ENCODE measurements around the gene VAV2. TPM values are rescaled to one million over a fixed set of nuclear protein-coding genes. Genes with fewer than 3 reads are reported as not detected.

VAV2 gene
- total RNA-seq, 1 experiment from 2014 or later: 9.7 TPM

DNA sequence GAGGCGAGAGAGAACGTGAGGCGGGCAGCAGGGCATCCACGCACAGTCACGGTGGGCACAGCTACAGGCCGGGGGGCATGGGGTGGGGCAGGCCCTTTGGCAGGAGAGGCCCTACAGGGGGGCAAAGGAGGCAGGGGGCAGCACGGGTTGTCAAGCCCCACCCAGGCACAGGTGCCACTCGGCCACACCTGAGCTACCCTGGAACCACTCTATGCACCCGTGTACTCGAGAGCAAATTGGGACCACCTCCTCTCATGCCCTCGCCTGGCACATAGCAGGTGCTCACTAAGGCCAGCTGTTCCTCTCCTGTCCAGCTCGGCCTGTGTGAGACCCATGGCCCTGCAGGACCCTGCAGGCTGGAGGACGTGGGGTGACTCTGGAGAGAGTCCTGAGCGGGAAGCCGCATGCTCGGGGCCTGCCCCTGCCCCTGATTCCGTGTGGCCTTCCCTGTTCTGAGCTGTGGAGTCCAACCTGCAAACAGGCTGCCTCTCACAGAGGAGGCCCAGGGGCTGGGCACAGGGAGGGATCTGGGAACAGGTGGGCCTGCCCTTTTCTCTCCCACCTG lies 222.5 kb downstream of the VAV2 start:
- Histone ChIP-seq H3K79me2 (ENCODE audit: low read length) (no peaks in the 10 kb centered on the region), H3F3A (ENCODE audit: low read length, unreplicated experiment) (no peaks in the 10 kb centered on the region), H3K36me3 (ENCODE audit: low read depth, low read length) (peaks cover 16% of the 10 kb centered on the region), H3K4me1 (ENCODE audit: insufficient read depth, low read length) (no peaks in the 10 kb centered on the region), H3K4me3 (ENCODE audit: low read length) (no peak overlapping the region), H3K4me2 (ENCODE audit: low read length) (no peak overlapping the region), H3K9me3 (ENCODE audit: low read length) (no peaks in the 10 kb centered on the region), H3K27me3 (ENCODE audit: low read length) (no peaks in the 10 kb centered on the region), H4K20me1 (ENCODE audit: low read length) (no peaks in the 10 kb centered on the region), H3K9ac (ENCODE audit: low read length) (no peak overlapping the region), H2AFZ (ENCODE audit: low read length) (no peak overlapping the region), H3K9me2 (replicated peaks; ENCODE audit: low read length) (no peaks in the 10 kb centered on the region), H3K27ac (ENCODE audit: low read length) (no peak overlapping the region)
- ATAC-seq (no peak), DNase-seq (no peak)
- no peak for TF ChIP-seq EZH2phosphoT487 (IDR thresholded peaks at IDR 0.05; ENCODE audit: borderline replicate concordance, low read length)
- TF ChIP-seq EZH2 (IDR thresholded peaks at IDR 0.05; ENCODE audit: low read length, unreplicated experiment): no peak
- TF ChIP-seq, protein P1, sequence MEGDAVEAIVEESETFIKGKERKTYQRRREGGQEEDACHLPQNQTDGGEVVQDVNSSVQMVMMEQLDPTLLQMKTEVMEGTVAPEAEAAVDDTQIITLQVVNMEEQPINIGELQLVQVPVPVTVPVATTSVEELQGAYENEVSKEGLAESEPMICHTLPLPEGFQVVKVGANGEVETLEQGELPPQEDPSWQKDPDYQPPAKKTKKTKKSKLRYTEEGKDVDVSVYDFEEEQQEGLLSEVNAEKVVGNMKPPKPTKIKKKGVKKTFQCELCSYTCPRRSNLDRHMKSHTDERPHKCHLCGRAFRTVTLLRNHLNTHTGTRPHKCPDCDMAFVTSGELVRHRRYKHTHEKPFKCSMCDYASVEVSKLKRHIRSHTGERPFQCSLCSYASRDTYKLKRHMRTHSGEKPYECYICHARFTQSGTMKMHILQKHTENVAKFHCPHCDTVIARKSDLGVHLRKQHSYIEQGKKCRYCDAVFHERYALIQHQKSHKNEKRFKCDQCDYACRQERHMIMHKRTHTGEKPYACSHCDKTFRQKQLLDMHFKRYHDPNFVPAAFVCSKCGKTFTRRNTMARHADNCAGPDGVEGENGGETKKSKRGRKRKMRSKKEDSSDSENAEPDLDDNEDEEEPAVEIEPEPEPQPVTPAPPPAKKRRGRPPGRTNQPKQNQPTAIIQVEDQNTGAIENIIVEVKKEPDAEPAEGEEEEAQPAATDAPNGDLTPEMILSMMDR (conservative IDR thresholded peaks at IDR 0.05; ENCODE audit: low read depth, low read length): no peak
- intact Hi-C loops (cut with micrococcal nuclease): no loop called here
- BruUV-seq (replicated peaks): no TSS peak
- CTCF ChIA-PET: no interaction called here
- POLR2A ChIA-PET (ENCODE audit: unreplicated experiment): no interaction called here

DNA sequence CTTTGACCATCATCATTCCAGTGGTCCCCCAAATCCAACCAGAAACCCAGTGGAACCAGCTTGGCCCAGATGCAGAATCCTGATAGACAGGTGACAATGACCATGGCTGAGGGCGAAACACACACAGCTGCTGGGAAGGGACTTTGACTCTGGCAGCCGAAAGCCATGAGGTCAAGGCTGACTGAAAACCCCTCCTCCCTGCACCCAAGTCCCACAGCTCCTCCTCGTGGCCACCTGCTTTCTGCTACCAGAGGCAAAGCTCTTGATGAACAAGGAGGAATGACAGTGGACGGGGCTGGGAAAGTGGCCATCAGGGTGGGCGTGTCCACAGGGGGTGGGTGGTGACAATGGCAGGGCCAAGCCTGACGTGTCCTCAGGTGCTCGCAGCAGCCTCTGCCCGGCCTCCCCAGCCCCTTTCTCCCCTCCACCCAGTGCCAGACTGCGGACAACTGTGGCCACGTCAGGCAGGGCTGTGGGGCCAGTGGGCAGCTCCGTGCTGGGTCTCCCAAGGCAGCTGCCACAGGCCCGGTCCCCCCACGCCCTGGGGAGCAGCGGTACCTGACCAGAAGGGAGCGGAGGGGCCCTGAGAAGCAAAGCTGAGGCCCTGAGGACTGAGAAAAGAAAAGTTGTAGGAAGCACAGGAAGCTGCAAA lies 223.1 kb downstream of the VAV2 start:
- H3K27me3 ChIP-seq (ENCODE audit: low read length): no peaks in the 10 kb centered on the region
- no peak for TF ChIP-seq EZH2 (IDR thresholded peaks at IDR 0.05; ENCODE audit: low read length, unreplicated experiment)
- TF ChIP-seq, protein P1 (conservative IDR thresholded peaks at IDR 0.05; ENCODE audit: low read depth, low read length): 0 out of 2 replicates have a peak, but pooled peaks have one; percentile 20
- no peaks in the 10 kb centered on the region for H3K79me2 ChIP-seq (ENCODE audit: low read length)
- no peak overlapping the region for H3K4me3 ChIP-seq (ENCODE audit: low read length)
- H3K9me2 ChIP-seq (replicated peaks; ENCODE audit: low read length): no peaks in the 10 kb centered on the region
- H3K27ac ChIP-seq (ENCODE audit: low read length): no peak overlapping the region
- H2AFZ ChIP-seq (ENCODE audit: low read length): no peak overlapping the region
- ChIA-PET POLR2A (ENCODE audit: unreplicated experiment) (no interaction called here), CTCF (no interaction called here)
- no peak overlapping the region for H3K4me2 ChIP-seq (ENCODE audit: low read length)
- no peaks in the 10 kb centered on the region for H3K4me1 ChIP-seq (ENCODE audit: insufficient read depth, low read length)
- H3K9ac ChIP-seq (ENCODE audit: low read length): no peak overlapping the region
- no TSS peak for BruUV-seq (replicated peaks)
- no peak for ATAC-seq
- no peaks in the 10 kb centered on the region for H3F3A ChIP-seq (ENCODE audit: low read length, unreplicated experiment)
- DNase-seq: no peak
- no peaks in the 10 kb centered on the region for H4K20me1 ChIP-seq (ENCODE audit: low read length)
- intact Hi-C loops (cut with micrococcal nuclease): no loop called here
- no peaks in the 10 kb centered on the region for H3K9me3 ChIP-seq (ENCODE audit: low read length)
- H3K36me3 ChIP-seq (ENCODE audit: low read depth, low read length): peaks cover 16% of the 10 kb centered on the region

DNA sequence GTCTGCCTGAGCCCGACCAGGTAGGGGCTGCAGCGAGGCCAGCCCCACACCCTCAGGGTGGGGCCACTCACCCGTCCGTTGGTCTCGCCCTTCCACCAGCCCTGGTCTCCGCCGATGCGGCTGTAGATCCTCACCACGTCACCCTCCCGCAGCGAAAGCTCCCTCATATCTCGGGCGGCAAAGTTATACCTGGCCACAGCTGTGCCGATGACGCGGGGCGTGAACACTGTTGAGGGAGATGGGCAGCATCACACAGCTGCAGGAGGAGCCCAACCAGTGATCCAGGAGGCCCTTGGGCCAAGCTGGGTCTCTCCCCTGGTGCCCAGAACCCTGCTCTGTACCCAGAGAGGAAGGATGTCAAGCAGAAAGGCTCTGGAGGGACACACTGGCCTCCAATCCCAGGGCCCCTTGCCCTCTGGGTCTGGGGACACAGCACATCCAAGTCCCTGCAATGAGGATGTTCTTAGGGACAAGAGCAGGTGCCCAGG lies 223.7 kb downstream of the VAV2 start:
- H3K4me3 ChIP-seq (ENCODE audit: low read length): no peak overlapping the region
- H3K27ac ChIP-seq (ENCODE audit: low read length): no peak overlapping the region
- no peaks in the 10 kb centered on the region for H3K9me3 ChIP-seq (ENCODE audit: low read length)
- no peak overlapping the region for H2AFZ ChIP-seq (ENCODE audit: low read length)
- H3K9me2 ChIP-seq (replicated peaks; ENCODE audit: low read length): no peaks in the 10 kb centered on the region
- H3K36me3 ChIP-seq (ENCODE audit: low read depth, low read length): peaks cover 16% of the 10 kb centered on the region
- H4K20me1 ChIP-seq (ENCODE audit: low read length): no peaks in the 10 kb centered on the region
- ChIA-PET CTCF (no interaction called here), POLR2A (ENCODE audit: unreplicated experiment) (no interaction called here)
- H3K9ac ChIP-seq (ENCODE audit: low read length): no peak overlapping the region
- TF ChIP-seq EZH2 (IDR thresholded peaks at IDR 0.05; ENCODE audit: low read length, unreplicated experiment): no peak
- TF ChIP-seq EZH2phosphoT487 (IDR thresholded peaks at IDR 0.05; ENCODE audit: borderline replicate concordance, low read length): no peak
- TF ChIP-seq, protein P1 (conservative IDR thresholded peaks at IDR 0.05; ENCODE audit: low read depth, low read length): no peak
- no peak overlapping the region for H3K4me2 ChIP-seq (ENCODE audit: low read length)
- no peaks in the 10 kb centered on the region for H3K79me2 ChIP-seq (ENCODE audit: low read length)
- no peak for DNase-seq
- no peaks in the 10 kb centered on the region for H3K4me1 ChIP-seq (ENCODE audit: insufficient read depth, low read length)
- no peaks in the 10 kb centered on the region for H3K27me3 ChIP-seq (ENCODE audit: low read length)
- intact Hi-C loops (cut with micrococcal nuclease): no loop called here
- no TSS peak for BruUV-seq (replicated peaks)
- ATAC-seq: no peak
- H3F3A ChIP-seq (ENCODE audit: low read length, unreplicated experiment): no peaks in the 10 kb centered on the region
